ENCODE results near the gene GLB1L. TPM values are rescaled to one million over a fixed set of nuclear protein-coding genes. Genes with fewer than 3 reads are reported as not detected.
A peak's percentile ranks its signal among the peaks of the same experiment; 100 is the strongest.

The GLB1L gene
- polyA plus RNA-seq (2012; ENCODE audit: missing spikeins), result 2.0 TPM

GRCh38 chr2:219245148-219245898 is at the start of gene GLB1L, which contains the start of gene STK16:
GLB1L (minus strand) TSS chr2:219245444; CDS start chr2:219243573, 1,871 bp downstream.
STK16 (plus strand) TSS chr2:219245479; CDS start chr2:219246000, 521 bp downstream.
- peak; percentile 96 for FAIRE-seq
- TF ChIP-seq TAF1 (IDR thresholded peaks at IDR 0.05; ENCODE audit: borderline replicate concordance, low read depth, low read length), result peak; percentile 49
- no peak; the same call in 1 of the 2 replicates for TF ChIP-seq POLR2AphosphoS5 (IDR thresholded peaks at IDR 0.05; ENCODE audit: low read depth, low read length)
- TF ChIP-seq POLR2A (IDR thresholded peaks at IDR 0.05; ENCODE audit: low read depth, low read length), result peak; percentile 89
- DNase-seq (ENCODE audit: insufficient read length), result peak; percentile 99

DNA sequence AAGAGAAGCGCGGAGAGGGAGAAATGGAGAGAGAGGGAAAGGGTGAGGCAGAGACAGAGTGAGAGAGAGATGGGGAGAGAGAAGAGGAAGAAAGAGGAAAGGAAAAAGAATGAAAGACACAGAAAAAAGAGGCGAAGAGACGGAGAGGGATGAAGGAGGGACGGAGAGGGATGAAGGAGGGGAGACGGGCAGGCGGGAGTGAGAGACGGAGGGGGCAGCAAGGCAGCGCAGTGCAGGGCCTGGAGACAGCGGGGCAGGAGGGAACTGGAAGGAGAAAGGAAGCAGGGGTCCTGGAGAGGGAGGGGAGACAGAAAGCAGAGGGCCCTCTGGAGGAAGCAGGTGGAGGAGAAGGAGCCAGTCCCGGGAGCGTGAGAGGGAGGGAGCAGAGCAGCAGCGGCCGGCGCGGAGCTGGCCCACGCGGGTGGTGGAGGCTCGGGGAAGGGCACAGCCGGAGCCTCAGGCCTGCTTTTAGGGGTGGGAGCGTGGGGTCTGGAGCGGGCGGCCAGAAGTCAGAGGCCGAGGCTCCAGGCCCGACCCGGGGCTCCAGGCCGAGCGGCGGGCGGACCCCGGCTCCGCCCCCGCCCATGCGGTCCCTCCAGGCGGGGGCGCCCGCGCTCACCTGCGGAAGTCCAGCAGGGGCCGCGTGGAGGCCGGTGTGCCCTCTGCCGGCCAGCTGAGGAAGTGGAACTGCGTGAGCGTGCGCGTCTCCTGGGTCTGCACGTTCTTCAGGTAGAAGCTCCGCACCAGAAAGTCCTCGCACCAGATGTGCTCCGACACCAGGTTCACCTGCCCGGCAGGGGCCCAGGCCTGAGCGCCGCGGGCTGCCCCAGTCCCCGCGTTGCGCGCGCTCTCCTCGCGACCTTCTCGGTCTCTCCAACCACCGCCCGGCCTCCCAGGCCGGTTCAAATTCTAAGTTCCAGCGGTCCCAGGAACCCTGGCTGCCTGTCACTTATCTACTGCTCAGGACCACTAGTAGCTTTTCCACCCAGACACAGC is 49.4 kb upstream of the GLB1L start:
- FAIRE-seq, result peak; percentile 99
- TF ChIP-seq POLR2A (IDR thresholded peaks at IDR 0.05; ENCODE audit: low read depth, low read length) (peak; percentile 55; the same call in 1 of the 2 replicates), TAF1 (IDR thresholded peaks at IDR 0.05; ENCODE audit: borderline replicate concordance, low read depth, low read length) (no peak)

GRCh38 chr2:219293736-219294231 is 48.5 kb upstream of the GLB1L start:
- TF ChIP-seq POLR2AphosphoS5 (IDR thresholded peaks at IDR 0.05; ENCODE audit: low read depth, low read length) (no peak), TAF1 (IDR thresholded peaks at IDR 0.05; ENCODE audit: borderline replicate concordance, low read depth, low read length) (no peak), POLR2A (IDR thresholded peaks at IDR 0.05; ENCODE audit: low read depth, low read length) (no peak)
- FAIRE-seq, result no peak

More for the DNA sequence above, 49.4 kb upstream of the GLB1L start:
- peak; percentile 99 for DNase-seq (ENCODE audit: insufficient read length)

GRCh38 chr2:219292616-219293015 is 47.4 kb upstream of the GLB1L start:
- DNase-seq (ENCODE audit: insufficient read length) (no peak), FAIRE-seq (no peak)
- TF ChIP-seq POLR2AphosphoS5 (IDR thresholded peaks at IDR 0.05; ENCODE audit: low read depth, low read length), result no peak
- TF ChIP-seq TAF1 (IDR thresholded peaks at IDR 0.05; ENCODE audit: borderline replicate concordance, low read depth, low read length), result no peak

More at GRCh38 chr2:219293736-219294231, 48.5 kb upstream of the GLB1L start:
- no peak for DNase-seq (ENCODE audit: insufficient read length)

DNA sequence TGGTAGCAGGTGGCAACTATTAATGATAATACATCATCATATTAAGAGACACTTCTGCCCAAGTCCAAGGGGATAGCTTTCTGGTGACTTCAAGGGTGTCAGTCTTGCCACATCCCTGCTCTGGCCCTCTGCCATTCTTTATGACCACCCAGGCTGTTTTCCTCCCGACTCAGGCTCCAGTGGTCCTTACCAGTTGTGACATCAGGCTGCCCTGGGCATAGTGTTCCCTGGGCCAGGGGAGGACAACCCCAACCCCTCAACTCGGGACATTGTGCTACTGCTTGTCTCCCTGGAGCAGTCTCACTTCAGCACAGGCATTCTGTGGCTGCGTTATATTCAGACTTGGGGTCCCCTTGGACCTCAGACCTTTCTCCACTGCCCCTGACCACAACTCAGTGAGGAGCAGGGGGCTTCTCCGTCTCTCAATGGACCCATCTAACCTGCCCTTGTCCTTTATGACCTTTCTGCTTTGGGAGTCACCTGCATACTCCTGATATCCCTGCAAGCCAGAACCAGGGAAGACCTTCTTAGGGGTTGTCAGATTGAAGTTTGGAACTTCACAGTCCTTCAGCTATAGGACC is 46.8 kb upstream of the GLB1L start:
- DNase-seq (ENCODE audit: insufficient read length) (no peak), FAIRE-seq (no peak)
- no peak for TF ChIP-seq TAF1 (IDR thresholded peaks at IDR 0.05; ENCODE audit: borderline replicate concordance, low read depth, low read length)
- no peak for TF ChIP-seq POLR2AphosphoS5 (IDR thresholded peaks at IDR 0.05; ENCODE audit: low read depth, low read length)
- TF ChIP-seq POLR2A (IDR thresholded peaks at IDR 0.05; ENCODE audit: low read depth, low read length), result no peak

DNA sequence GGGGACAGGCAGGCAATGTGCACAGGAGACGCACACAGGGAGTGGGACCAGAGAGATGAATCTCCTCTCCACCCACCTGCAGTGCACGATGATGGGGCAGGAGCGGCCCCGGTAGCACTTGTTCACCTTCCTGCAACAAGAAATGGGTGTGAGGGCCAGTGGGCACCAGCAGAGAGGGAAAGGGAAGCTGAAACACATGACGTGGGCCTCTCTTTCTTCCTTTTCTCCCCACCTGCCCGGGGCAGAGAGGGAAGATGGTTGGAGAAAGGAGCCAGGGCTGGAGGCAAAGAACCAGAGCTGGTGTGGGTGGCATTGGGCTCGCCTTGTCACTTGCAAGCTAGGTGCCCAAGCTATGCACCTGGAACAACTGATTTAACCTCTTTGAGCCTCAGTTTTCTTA is 46.1 kb upstream of the GLB1L start:
- TF ChIP-seq POLR2AphosphoS5 (IDR thresholded peaks at IDR 0.05; ENCODE audit: low read depth, low read length) (no peak), POLR2A (IDR thresholded peaks at IDR 0.05; ENCODE audit: low read depth, low read length) (no peak), TAF1 (IDR thresholded peaks at IDR 0.05; ENCODE audit: borderline replicate concordance, low read depth, low read length) (no peak)
- DNase-seq (ENCODE audit: insufficient read length) (no peak), FAIRE-seq (no peak)

DNA sequence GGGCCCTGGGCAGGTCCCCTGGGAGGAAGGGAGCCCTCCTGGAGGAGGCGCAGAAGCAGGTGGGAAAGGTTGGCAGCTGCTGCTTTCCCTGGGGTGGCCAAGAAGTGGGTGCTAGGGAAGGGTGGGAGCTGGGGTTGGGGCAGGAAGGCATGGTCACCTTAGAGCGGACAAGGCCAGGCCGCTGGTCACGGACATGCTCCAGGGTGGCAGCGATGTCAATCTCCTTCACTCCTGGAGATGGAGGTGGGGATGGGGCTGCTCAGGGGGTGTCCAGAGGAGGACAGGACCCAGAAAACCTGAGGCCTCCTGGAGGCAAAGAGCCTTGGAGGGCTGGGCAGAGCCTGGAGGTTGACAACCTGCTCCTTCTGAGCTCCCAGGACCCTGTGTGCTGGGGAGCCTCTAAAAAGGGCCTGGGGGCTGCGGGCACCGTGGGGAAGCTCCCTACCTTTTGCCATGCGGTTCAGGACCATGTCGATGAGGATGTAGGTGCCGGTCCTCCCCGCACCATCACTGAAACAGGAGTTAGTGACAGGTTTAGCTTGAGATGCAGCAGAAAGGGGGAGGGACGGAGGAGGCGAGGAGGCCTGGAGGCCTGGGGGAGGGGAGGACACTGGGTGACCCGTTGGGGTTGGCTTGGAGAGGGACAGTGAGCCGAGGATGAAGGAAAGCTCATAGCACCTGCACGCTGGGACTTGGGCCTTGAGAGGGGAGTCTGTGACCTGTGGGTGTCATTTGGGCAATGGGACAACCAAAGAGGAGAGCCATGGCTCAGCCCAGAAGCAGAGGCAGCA is 45.3 kb upstream of the GLB1L start:
- DNase-seq (ENCODE audit: insufficient read length) (no peak), FAIRE-seq (no peak)
- no peak for TF ChIP-seq POLR2AphosphoS5 (IDR thresholded peaks at IDR 0.05; ENCODE audit: low read depth, low read length)
- TF ChIP-seq TAF1 (IDR thresholded peaks at IDR 0.05; ENCODE audit: borderline replicate concordance, low read depth, low read length), result no peak
- no peak for TF ChIP-seq POLR2A (IDR thresholded peaks at IDR 0.05; ENCODE audit: low read depth, low read length)

GRCh38 chr2:219289537-219290361 is 44.5 kb upstream of the GLB1L start:
- TF ChIP-seq TAF1 (IDR thresholded peaks at IDR 0.05; ENCODE audit: borderline replicate concordance, low read depth, low read length) (no peak), POLR2AphosphoS5 (IDR thresholded peaks at IDR 0.05; ENCODE audit: low read depth, low read length) (no peak), POLR2A (IDR thresholded peaks at IDR 0.05; ENCODE audit: low read depth, low read length) (no peak)
- no peak for FAIRE-seq
- no peak for DNase-seq (ENCODE audit: insufficient read length)

DNA sequence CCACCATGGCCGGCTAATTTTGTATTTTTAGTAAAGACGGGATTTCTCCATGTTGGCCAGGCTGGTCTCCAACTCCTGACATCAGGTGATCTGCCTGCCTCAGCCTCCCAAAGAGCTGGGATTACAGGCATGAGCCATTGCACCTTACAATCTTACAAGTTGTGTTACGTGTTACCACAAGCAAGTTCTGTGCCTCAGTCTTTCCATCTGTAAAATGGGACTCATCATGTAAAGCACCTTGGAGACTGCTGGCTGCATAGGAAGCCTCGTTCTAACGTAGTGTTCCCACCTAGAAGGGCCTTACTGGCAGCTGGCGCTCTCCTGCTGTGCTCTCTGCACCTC is 43.9 kb upstream of the GLB1L start:
- DNase-seq (ENCODE audit: insufficient read length), result no peak
- FAIRE-seq, result no peak
- TF ChIP-seq TAF1 (IDR thresholded peaks at IDR 0.05; ENCODE audit: borderline replicate concordance, low read depth, low read length) (no peak), POLR2AphosphoS5 (IDR thresholded peaks at IDR 0.05; ENCODE audit: low read depth, low read length) (no peak), POLR2A (IDR thresholded peaks at IDR 0.05; ENCODE audit: low read depth, low read length) (no peak)
